HepG2 (cell line): ENCODE data around the gene GATB. TPM values are rescaled to one million over a fixed set of nuclear protein-coding genes. Genes with fewer than 3 reads are reported as not detected.

Experiments
- ATAC-seq: fragments of 200-7000 bp; cut with Tn5 transposase; 3 replicates; pipeline ENCODE4 v1.9.1; 2020; ENCODE audit warnings: mild to moderate bottlenecking, moderate library complexity
- BruUV-seq: library from RNA; stranded (reverse); fragments of 400-500 nt; replicated peaks from 2 replicates; lab custom pipeline; 2021; lab: Mats Ljungman, UMichigan
- CTCF ChIA-PET: fragments of 300-600 bp; formaldehyde crosslinking; extraction: SDS; loops from one replicate; lab custom pipeline; 2021; ENCODE audit warnings: low total read pairs, inconsistent platforms, low intra/inter-chr PET ratio; lab: Yijun Ruan, JAX
- POLR2A ChIA-PET: fragments of 350-600 bp; sonication (Branson Sonifier 250); formaldehyde crosslinking; loops from one replicate; lab custom pipeline; 2020; ENCODE audit warnings: antibody characterized with exemption, inconsistent platforms; lab: Yijun Ruan, JAX
- DNase-seq: peaks from one replicate; pipeline ENCODE4 v3.0.0-alpha.2; 2015; ENCODE audit warnings: low spot score
- FAIRE-seq: peaks from 3 replicates; lab custom pipeline; 2011; peaks lifted over from hg19 to GRCh38; lab: Jason Lieb, UNC
- H2AFZ ChIP-seq: one replicate; pipeline ENCODE4 v1.6.1; 2011; ENCODE audit warnings: low read length, inconsistent platforms
- H3K27ac ChIP-seq: fragments of 300-600 bp; 3 replicates; pipeline ENCODE4 v1.8.0; 2011; ENCODE audit warnings: mixed run types, mild to moderate bottlenecking, mixed read lengths, low read length, inconsistent platforms; ENCODE audit not compliant: insufficient read depth; ENCODE audit errors: extremely low read length
- H3K27me3 ChIP-seq, 2 experiments: fragments of 200-600 bp in 1 of 2; 2 replicates in 1 of 2; 3 replicates in 1 of 2; pipeline versions ENCODE4 v1.6.0 to v1.8.0; 2011; ENCODE audit warnings: low read length in 2 of 2, mild to moderate bottlenecking in 2 of 2, moderate library complexity in 2 of 2, inconsistent platforms in 1 of 2; ENCODE audit not compliant: insufficient read depth in 2 of 2, control insufficient read depth in 1 of 2
- H3K36me3 ChIP-seq, 2 experiments: fragments of 200-600 bp in 1 of 2; replicated peaks in 1 of 2; 2 replicates in 1 of 2; 3 replicates in 1 of 2; pipeline versions ENCODE4 v1.5.1 to v1.8.0; 2011; ENCODE audit warnings: low read length in 2 of 2, inconsistent platforms in 1 of 2; ENCODE audit not compliant: insufficient read depth in 2 of 2, control insufficient read depth in 1 of 2
- H3K4me1 ChIP-seq: 2 replicates; pipeline ENCODE4 v1.5.1; 2012; ENCODE audit warnings: low read length, inconsistent platforms; ENCODE audit not compliant: insufficient read depth
- H3K4me2 ChIP-seq: 2 replicates; pipeline ENCODE4 v1.6.0; 2011; ENCODE audit warnings: low read depth, low read length, inconsistent platforms
- H3K4me3 ChIP-seq, 3 experiments: fragments of 200-600 bp in 1 of 3; sonication (generic), shearing (Covaris generic) in 1 of 3; replicated peaks in 1 of 3; 2 replicates each; pipeline ENCODE4 v1.5.1; 2011 to 2016; ENCODE audit warnings: low read length in 3 of 3, inconsistent platforms in 2 of 3, low read depth in 2 of 3, mild to moderate bottlenecking in 2 of 3, control low read depth in 1 of 3, mixed read lengths in 1 of 3; ENCODE audit not compliant: insufficient read depth in 1 of 3
- H3K79me2 ChIP-seq: one replicate; pipeline ENCODE4 v1.6.1; 2011; ENCODE audit warnings: low read length, inconsistent platforms; ENCODE audit not compliant: insufficient read depth
- H3K9ac ChIP-seq: 2 replicates; pipeline ENCODE4 v1.6.0; 2011; ENCODE audit warnings: mild to moderate bottlenecking, low read depth, low read length, inconsistent platforms; ENCODE audit not compliant: insufficient read depth
- H3K9me3 ChIP-seq: 2 replicates; pipeline ENCODE4 v1.5.1; 2012; ENCODE audit warnings: mild to moderate bottlenecking, low read length
- H4K20me1 ChIP-seq: 2 replicates; pipeline ENCODE4 v1.6.0; 2011; ENCODE audit warnings: inconsistent platforms, mild to moderate bottlenecking, low read length, moderate library complexity; ENCODE audit not compliant: insufficient read depth
- BHLHE40 ChIP-seq: IDR thresholded peaks from 2 replicates; pipeline ENCODE4 v1.6.1; 2011; ENCODE audit warnings: low read length, improper control_type of control experiment
- CSRNP2 ChIP-seq: sonication (generic); formaldehyde crosslinking; conservative IDR thresholded peaks from 2 replicates; pipeline ENCODE4 v1.8.0; 2022; ENCODE audit warnings: low read depth, missing genetic modification reagents
- HOXA9 ChIP-seq: sonication (generic); formaldehyde crosslinking; IDR thresholded peaks from 2 replicates; pipeline ENCODE4 v1.8.1; 2022; ENCODE audit warnings: missing genetic modification reagents, mild to moderate bottlenecking, moderate library complexity, borderline replicate concordance
- RORA ChIP-seq: sonication (generic); formaldehyde crosslinking; IDR thresholded peaks from 2 replicates; pipeline ENCODE4 v1.5.0; 2020; ENCODE audit warnings: mild to moderate bottlenecking, missing genetic modification reagents, moderate library complexity
- TP53 ChIP-seq: sonication (generic); formaldehyde crosslinking; conservative IDR thresholded peaks from 2 replicates; pipeline ENCODE4 v1.4.0; 2020; ENCODE audit warnings: missing genetic modification reagents
- ZNF260 ChIP-seq: sonication (generic); formaldehyde crosslinking; IDR thresholded peaks from 2 replicates; pipeline ENCODE4 v1.4.0; 2020; ENCODE audit warnings: missing genetic modification reagents, low read depth, mild to moderate bottlenecking, borderline replicate concordance
- ZNF549 ChIP-seq: sonication (generic); formaldehyde crosslinking; IDR thresholded peaks from 2 replicates; pipeline ENCODE4 v1.5.0; 2020; ENCODE audit warnings: missing genetic modification reagents
- ZNF615 ChIP-seq: sonication (generic); formaldehyde crosslinking; IDR thresholded peaks from 2 replicates; pipeline ENCODE4 v1.5.0; 2020; ENCODE audit warnings: mild to moderate bottlenecking, missing genetic modification reagents, borderline replicate concordance
- ZNF724P ChIP-seq: sonication (generic); formaldehyde crosslinking; IDR thresholded peaks from 2 replicates; pipeline ENCODE4 v1.8.0; 2022; ENCODE audit warnings: missing genetic modification reagents, borderline replicate concordance
- ZSCAN25 ChIP-seq: sonication (generic); formaldehyde crosslinking; IDR thresholded peaks from 2 replicates; pipeline ENCODE4 v1.8.0; 2022; ENCODE audit warnings: mild to moderate bottlenecking, missing genetic modification reagents
- ZSCAN30 ChIP-seq: sonication (generic); formaldehyde crosslinking; IDR thresholded peaks from 2 replicates; pipeline ENCODE4 v1.5.0; 2020; ENCODE audit warnings: mild to moderate bottlenecking, missing genetic modification reagents
- WGBS: methylation state at CpG from one replicate; pipeline ENCODE4 v1.1.6; 2017; ENCODE audit warnings: low lambda C conversion rate; 5-methylcytosine and 5-hydroxymethylcytosine counted together
- in situ Hi-C: cut with HindIII; loops from 2 replicates; pipeline ENCODE4 v1.10.0; 2017; ENCODE audit warnings: low pct_unique_long_range_greater_than_20kb; ENCODE audit not compliant: extremely low pct_ligation_motif_present
- intact Hi-C: fragments of 100-400 bp; cut with micrococcal nuclease; formaldehyde crosslinking; loops from one replicate; pipeline ENCODE4 v1.10.0; 2022; ENCODE audit not compliant: unreplicated experiment
- polyA plus RNA-seq, 8 experiments: library from polyadenylated mRNA; depleted of rRNA in 3 of 8; stranded (reverse) in 7 of 8; unstranded in 1 of 8; fragments of >200 nt; fragmentation: Illumina TruSeq in 4 of 8; extraction: Trizol in 4 of 8; gene quantifications; 2 replicates each; pipeline versions ENCODE4 v1.2.1 to v1.2.3, GENCODE V29; 2011 to 2016; ENCODE audit warnings: low read depth in 4 of 8, missing spikeins in 1 of 8, mixed read lengths in 1 of 8; ENCODE audit not compliant: insufficient read depth in 1 of 8
- total RNA-seq, 5 experiments: library from RNA; depleted of rRNA; stranded (reverse); fragments of >200 nt; fragmentation: Illumina TruSeq; extraction: Trizol; gene quantifications; 2 replicates each; pipeline ENCODE4 v1.2.3, GENCODE V29; 2016; ENCODE audit warnings: low read depth in 1 of 5
- TF ChIP-seq, protein P1 (sequence below): IDR thresholded peaks from 2 replicates; pipeline ENCODE4 v1.6.1; 2016; ENCODE audit warnings: low read depth
- TF ChIP-seq, protein P2 (sequence below): sonication (generic); formaldehyde crosslinking; IDR thresholded peaks from 2 replicates; pipeline ENCODE4 v1.8.0; 2022; ENCODE audit warnings: mild to moderate bottlenecking, missing genetic modification reagents, moderate library complexity
- TF ChIP-seq, protein P3 (sequence below): sonication (generic); formaldehyde crosslinking; IDR thresholded peaks from 2 replicates; pipeline ENCODE4 v1.4.0; 2020; ENCODE audit warnings: missing genetic modification reagents
- TF ChIP-seq, protein P4 (sequence below): IDR thresholded peaks from 2 replicates; pipeline ENCODE4 v1.6.1; 2012; ENCODE audit warnings: low read length, improper control_type of control experiment

The GATB gene
- total and polyA plus RNA-seq, 2 of the 13 experiments (the other 11 are each of a cell fraction or from before 2014, with no cell fraction given), result 32.3 to 32.4 TPM

- POLR2A ChIA-PET, result no interaction called here
- H3K9me3 ChIP-seq, result no peaks in the 10 kb centered on the region
- no peaks in the 10 kb centered on the region for H3K27me3 ChIP-seq
- DNase-seq (no peak), ATAC-seq (no peak), FAIRE-seq (no peak)
- no TSS peak for BruUV-seq
- H3K4me2 ChIP-seq, result no peak overlapping the region
- H3K4me1 ChIP-seq, result no peaks in the 10 kb centered on the region
- H4K20me1 ChIP-seq, result no peaks in the 10 kb centered on the region
- no peak overlapping the region for H3K9ac ChIP-seq
- CTCF ChIA-PET, result no interaction called here
- WGBS, result 11% methylated on average over 3 of the region's 3 CpGs
- in situ Hi-C loops, result no loop called here
- no peak overlapping the region for H3K4me3 ChIP-seq
- no peaks in the 10 kb centered on the region for H3K79me2 ChIP-seq
- intact Hi-C loops, result no loop called here
- no peak overlapping the region for H2AFZ ChIP-seq
- no peaks in the 10 kb centered on the region for H3K36me3 ChIP-seq
- no peak overlapping the region for H3K27ac ChIP-seq
- TF ChIP-seq BHLHE40 (no peak), ZNF615 (CRISPR knock-in tag) (no peak), RORA (CRISPR knock-in tag) (no peak), ZNF260 (CRISPR knock-in tag) (no peak), CSRNP2 (no peak), ZNF724P (no peak), ZSCAN25 (no peak), TP53 (CRISPR knock-in tag) (no peak), HOXA9 (CRISPR knock-in tag) (no peak), ZSCAN30 (CRISPR knock-in tag) (no peak), ZNF549 (CRISPR knock-in tag) (no peak)
- TF ChIP-seq, protein P1, sequence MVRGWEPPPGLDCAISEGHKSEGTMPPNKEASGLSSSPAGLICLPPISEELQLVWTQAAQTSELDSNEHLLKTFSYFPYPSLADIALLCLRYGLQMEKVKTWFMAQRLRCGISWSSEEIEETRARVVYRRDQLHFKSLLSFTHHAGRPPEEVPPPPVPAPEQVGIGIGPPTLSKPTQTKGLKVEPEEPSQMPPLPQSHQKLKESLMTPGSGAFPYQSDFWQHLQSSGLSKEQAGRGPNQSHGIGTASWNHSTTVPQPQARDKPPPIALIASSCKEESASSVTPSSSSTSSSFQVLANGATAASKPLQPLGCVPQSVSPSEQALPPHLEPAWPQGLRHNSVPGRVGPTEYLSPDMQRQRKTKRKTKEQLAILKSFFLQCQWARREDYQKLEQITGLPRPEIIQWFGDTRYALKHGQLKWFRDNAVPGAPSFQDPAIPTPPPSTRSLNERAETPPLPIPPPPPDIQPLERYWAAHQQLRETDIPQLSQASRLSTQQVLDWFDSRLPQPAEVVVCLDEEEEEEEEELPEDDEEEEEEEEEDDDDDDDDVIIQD (CRISPR knock-in tag), result no peak
- TF ChIP-seq, protein P2, sequence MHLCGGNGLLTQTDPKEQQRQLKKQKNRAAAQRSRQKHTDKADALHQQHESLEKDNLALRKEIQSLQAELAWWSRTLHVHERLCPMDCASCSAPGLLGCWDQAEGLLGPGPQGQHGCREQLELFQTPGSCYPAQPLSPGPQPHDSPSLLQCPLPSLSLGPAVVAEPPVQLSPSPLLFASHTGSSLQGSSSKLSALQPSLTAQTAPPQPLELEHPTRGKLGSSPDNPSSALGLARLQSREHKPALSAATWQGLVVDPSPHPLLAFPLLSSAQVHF (CRISPR knock-in tag), result no peak
- TF ChIP-seq, protein P3, sequence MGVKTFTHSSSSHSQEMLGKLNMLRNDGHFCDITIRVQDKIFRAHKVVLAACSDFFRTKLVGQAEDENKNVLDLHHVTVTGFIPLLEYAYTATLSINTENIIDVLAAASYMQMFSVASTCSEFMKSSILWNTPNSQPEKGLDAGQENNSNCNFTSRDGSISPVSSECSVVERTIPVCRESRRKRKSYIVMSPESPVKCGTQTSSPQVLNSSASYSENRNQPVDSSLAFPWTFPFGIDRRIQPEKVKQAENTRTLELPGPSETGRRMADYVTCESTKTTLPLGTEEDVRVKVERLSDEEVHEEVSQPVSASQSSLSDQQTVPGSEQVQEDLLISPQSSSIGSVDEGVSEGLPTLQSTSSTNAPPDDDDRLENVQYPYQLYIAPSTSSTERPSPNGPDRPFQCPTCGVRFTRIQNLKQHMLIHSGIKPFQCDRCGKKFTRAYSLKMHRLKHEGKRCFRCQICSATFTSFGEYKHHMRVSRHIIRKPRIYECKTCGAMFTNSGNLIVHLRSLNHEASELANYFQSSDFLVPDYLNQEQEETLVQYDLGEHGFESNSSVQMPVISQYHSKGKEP, result no peak
- TF ChIP-seq, protein P4, sequence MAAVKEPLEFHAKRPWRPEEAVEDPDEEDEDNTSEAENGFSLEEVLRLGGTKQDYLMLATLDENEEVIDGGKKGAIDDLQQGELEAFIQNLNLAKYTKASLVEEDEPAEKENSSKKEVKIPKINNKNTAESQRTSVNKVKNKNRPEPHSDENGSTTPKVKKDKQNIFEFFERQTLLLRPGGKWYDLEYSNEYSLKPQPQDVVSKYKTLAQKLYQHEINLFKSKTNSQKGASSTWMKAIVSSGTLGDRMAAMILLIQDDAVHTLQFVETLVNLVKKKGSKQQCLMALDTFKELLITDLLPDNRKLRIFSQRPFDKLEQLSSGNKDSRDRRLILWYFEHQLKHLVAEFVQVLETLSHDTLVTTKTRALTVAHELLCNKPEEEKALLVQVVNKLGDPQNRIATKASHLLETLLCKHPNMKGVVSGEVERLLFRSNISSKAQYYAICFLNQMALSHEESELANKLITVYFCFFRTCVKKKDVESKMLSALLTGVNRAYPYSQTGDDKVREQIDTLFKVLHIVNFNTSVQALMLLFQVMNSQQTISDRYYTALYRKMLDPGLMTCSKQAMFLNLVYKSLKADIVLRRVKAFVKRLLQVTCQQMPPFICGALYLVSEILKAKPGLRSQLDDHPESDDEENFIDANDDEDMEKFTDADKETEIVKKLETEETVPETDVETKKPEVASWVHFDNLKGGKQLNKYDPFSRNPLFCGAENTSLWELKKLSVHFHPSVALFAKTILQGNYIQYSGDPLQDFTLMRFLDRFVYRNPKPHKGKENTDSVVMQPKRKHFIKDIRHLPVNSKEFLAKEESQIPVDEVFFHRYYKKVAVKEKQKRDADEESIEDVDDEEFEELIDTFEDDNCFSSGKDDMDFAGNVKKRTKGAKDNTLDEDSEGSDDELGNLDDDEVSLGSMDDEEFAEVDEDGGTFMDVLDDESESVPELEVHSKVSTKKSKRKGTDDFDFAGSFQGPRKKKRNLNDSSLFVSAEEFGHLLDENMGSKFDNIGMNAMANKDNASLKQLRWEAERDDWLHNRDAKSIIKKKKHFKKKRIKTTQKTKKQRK, result no peak
Measured at GRCh38 chr4:151799417-151800012, 38.7 kb upstream of the GATB start.
